T47D (cell line): Measurements from ENCODE around the gene FAM53A.

Experiments
- DNase-seq, 2 experiments: peaks; one replicate each; pipeline versions ENCODE4 v3.0.0 to v3.0.0-alpha.2; 2011 to 2012; ENCODE audit warnings: low read depth in 1 of 2, low spot score in 1 of 2
- JUND ChIP-seq: IDR thresholded peaks from 2 replicates; pipeline ENCODE4 v1.6.1; 2012; ENCODE audit warnings: low read depth
- in situ Hi-C: cut with HindIII; loops from 2 replicates; pipeline ENCODE4 v1.10.0; 2016; ENCODE audit warnings: low sequenced_read_pairs, low pct_unique_long_range_greater_than_20kb

FAM53A gene

GRCh38 chr4:1603413-1604135 lies 80.5 kb downstream of the FAM53A start:
- TF ChIP-seq JUND = no peak

DNA sequence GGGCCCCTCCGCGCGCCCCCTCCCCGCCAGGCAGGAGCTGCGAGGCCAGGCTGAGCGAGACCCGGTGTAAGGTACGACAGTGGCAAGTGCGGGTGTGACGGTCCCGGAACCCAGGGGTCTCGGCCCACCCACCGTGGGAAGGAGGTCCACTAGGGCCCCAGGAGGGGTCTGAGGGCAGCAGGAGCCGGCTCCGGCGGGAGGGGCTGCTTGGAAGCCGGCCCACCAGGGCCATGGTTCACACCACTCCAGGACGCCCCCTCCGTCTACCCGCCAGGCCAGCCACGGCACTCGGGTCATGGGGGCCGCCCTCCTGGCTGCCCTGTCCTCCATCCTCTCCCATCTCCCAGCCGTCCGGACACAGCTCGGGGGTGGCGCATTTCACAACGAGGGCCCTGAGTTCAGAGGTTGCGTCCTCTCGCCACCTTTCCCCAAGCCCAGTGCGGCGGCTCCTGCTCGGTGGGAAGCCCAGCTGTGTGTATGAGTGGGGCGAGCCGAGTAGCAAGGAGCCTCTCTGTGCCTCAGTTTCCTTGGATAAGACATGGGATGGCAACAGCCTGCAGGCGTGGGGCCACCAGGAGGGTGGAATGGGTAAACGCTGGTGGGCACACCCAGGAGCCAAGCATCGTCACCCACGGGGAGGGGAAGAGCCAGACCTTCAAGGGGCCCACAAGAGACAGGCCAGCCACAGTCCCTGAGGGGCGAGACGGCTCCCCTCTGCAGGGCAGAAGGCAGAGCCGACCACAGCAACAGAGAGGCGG lies 81.3 kb downstream of the FAM53A start:
- in situ Hi-C loops = no loop called here
- no peak for TF ChIP-seq JUND
- no peak for DNase-seq

More at GRCh38 chr4:1603413-1604135, 80.5 kb downstream of the FAM53A start:
- in situ Hi-C loops = no loop called here
- DNase-seq = no peak

GRCh38 chr4:1601852-1602654 lies 82.1 kb downstream of the FAM53A start:
- no peak for TF ChIP-seq JUND
- in situ Hi-C loops = no loop called here
- DNase-seq = no peak

DNA sequence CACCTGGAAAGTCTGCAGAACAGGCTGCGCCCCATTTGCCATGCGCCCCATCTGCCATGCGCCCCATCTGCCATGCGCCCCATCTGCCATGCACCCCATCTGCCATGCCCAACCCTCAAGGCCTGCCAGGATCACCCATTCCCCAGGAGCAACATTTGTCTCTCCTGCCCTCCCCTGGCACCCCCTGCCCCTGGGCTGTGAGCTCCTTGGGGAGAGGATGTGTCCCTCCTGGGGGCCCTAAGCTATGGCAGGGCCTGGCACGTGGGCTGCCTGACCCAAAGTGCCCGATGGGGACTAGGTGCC lies 82.6 kb downstream of the FAM53A start:
- in situ Hi-C loops = no loop called here
- no peak for TF ChIP-seq JUND

DNA sequence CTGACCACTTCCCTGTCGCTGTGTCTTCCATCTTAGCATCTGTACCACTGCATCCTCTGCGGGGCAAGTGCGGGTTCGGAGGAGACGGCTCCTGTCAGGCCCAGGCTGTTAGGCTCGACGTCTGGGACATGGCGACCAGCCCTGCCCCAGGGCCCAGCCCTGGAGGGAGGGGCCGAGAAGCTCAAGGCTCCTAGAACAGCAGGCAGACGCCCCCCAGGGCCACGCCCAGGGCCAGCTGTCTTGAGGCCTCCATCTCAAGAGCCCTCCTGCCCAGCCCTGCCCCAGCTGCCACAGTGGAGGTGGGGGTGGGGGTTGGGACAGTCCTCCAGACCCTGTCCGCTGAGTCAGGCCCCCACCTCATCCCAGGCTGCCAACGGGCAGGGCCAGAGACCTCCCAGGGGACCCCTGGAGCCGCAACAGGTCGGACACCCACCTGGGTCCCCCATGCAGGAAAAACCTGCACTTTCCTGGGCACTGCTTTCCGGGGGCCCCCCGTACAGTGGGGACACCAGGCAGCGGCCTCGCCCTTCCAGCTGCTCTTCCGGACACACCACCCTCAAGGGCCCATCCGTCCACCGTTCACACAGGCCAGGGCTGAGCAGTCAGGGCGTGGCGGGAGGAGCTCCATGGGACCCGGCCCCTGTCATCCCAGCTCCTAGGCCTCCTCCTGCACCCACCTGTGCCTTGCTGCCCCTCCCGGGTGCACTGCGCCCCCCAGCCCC lies 83.1 kb downstream of the FAM53A start:
- TF ChIP-seq JUND = no peak
- in situ Hi-C loops = no loop called here
- DNase-seq = no peak

More for the DNA sequence above, 82.6 kb downstream of the FAM53A start:
- DNase-seq = no peak

- DNase-seq = no peak
- TF ChIP-seq JUND = no peak
- in situ Hi-C loops = no loop called here
These were observed 83.8 kb downstream of the FAM53A start for GRCh38 chr4:1600211-1600780.

- DNase-seq = no peak
- in situ Hi-C loops = no loop called here
- no peak for TF ChIP-seq JUND
These were observed 84.5 kb downstream of the FAM53A start for GRCh38 chr4:1599491-1600210.

GRCh38 chr4:1599026-1599481 lies 85.1 kb downstream of the FAM53A start:
- no peak for DNase-seq
- in situ Hi-C loops = no loop called here
- TF ChIP-seq JUND = no peak

GRCh38 chr4:1598206-1599025 lies 85.7 kb downstream of the FAM53A start:
- no peak for DNase-seq

GRCh38 chr4:1597021-1597931 lies 86.8 kb downstream of the FAM53A start:
- in situ Hi-C loops = no loop called here
- no peak for TF ChIP-seq JUND

More at GRCh38 chr4:1598206-1599025, 85.7 kb downstream of the FAM53A start:
- in situ Hi-C loops = no loop called here
- TF ChIP-seq JUND = no peak

More at GRCh38 chr4:1597021-1597931, 86.8 kb downstream of the FAM53A start:
- DNase-seq = no peak
